Colon (tissue), 2 donors: ENCODE results near the gene ARMS2.

Experiments used
- FAIRE-seq: peaks from 2 replicates; lab custom pipeline; 2012; peaks lifted over from hg19 to GRCh38; lab: Jason Lieb, UNC
- donor health status: control.
- donor health status: control.

ARMS2 gene, protein sequence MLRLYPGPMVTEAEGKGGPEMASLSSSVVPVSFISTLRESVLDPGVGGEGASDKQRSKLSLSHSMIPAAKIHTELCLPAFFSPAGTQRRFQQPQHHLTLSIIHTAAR

DNA sequence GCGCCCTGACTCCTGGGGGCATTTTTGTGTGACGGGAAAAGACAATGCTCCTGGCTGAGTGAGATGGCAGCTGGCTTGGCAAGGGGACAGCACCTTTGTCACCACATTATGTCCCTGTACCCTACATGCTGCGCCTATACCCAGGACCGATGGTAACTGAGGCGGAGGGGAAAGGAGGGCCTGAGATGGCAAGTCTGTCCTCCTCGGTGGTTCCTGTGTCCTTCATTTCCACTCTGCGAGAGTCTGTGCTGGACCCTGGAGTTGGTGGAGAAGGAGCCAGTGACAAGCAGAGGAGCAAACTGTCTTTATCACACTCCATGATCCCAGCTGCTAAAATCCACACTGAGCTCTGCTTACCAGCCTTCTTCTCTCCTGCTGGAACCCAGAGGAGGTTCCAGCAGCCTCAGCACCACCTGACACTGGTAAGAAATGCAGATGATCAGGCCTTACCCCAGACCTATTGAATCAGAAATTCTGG is at the start of gene ARMS2:
TSS of gene ARMS2 (plus strand) at position 51 of the 478 bp plus-strand sequence. CDS start at position 126, 75 bp downstream.
- FAIRE-seq = no peak

DNA sequence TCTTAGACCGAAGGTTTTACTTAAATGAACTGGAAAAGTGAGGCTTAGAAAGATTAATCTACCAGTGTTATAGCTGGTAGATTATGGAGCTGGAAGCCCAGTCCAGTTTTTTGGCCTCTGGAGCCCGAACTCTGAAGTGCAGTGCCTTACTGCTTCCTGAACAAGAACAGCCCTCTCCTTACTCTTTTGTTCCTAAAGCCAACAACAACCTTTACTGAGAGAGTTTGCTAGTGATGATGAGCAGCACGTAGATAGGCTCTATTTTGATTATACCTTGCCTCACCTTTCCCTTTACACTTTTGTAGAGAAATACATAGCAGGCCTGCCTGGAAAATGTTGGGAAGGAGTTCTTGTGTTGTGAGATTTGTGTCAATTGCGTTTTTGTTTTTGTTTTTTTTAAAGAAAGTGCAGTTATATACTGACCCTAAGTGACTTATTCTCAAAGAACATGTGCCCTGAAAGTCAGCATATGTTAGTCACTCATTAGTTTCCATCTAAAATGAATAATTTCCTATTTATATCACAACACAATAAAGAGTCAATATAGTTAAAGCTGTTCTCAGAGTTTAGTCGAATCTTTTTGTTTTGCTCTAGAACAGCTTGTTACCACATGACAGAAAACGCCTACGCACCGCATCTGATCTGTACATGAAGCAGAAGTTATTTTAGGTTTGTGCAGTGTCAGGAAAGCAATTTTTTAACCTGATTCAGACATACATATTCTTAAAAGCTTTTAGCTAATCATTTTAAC is 46.9 kb upstream of the ARMS2 start:
- no peak for FAIRE-seq

DNA sequence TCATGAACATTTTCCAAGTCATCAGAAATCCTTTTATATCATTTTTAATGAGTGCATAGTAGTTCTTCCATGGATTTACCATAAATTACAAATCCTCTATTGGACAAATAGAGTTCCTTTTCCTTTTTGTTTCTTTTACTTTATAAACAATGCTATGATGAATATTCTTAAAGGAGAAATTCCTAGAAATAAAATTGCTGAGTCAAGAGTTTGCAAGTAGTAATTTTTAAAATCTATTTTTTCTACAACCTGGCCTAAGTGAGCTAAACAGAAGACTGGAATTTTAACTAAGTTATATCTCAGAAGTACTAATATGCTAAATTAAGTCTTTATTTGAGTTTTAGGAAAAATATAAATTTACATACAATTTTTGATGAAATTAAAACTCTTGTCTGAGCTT is 41.1 kb upstream of the ARMS2 start:
- FAIRE-seq = no peak

DNA sequence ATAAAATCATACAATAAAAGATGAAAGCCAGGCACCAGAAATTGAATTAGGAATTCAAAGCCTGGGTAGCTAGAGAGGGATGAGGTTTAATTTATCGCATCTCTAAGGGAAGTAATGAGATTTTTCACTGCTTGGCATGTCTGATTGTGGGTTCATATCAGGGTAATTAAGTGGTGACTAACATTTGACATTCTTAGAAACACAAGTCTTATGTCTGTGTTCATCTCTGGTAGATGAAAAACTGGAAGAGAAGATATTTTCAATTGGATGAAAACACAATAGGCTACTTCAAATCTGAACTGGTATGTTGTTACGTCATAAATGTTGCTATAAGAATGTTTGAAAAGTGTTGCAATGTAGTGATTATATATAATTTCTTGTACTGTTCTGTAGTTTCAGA is 36.8 kb upstream of the ARMS2 start:
- FAIRE-seq = peak; percentile 14

DNA sequence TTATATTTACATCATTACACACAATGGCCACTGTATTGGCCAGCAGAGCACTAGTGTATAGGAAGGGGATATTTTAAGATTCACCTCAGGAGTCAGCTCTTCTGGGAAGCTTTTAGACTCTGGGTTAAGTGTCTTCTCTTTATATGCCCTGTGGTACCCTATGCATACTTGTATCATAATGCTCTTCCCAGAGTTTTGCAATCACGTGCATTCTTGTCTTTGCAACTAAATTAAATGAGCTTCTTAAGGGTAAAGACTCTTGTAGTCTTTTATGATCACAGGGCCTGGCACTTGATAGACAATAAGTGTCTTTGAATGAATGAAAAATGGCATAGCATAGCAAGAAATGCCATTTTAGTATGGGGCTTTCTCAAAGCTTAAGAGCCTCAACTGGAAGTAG is 35.4 kb upstream of the ARMS2 start:
- FAIRE-seq = no peak

DNA sequence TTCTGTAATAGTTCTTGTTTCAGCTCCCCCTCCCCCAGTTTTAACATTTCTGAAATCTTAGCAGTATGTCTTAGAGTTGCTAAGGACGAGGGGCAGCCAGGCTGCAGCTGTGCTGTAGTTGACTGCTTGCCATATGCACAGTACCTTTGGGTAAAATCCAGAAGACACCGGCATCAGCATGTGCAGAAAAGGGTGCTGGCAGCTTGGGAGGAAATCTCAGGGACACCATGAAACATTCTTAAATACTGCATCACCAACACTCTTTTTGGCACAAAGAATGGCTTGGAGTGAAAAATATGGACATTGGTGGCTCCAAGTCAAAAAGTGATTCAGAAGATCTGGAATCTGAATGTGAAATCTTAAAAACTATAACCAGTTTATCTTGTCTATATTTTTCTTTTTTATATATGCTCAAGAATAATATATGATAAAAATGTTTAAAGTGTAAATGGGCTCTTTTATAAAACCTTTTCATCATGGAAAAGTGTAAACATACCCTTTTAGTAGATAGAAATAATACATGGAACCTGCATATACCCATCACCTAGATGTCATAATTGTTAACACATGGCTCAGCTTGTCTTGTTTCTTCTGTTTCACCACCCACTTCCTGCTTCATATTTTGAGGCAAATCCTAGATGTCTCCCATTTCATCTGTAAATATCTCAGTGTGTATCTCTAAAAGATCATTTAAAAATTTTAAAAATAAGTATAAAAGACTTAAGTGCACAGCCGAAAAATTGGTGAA is 34.4 kb upstream of the ARMS2 start:
- no peak for FAIRE-seq

DNA sequence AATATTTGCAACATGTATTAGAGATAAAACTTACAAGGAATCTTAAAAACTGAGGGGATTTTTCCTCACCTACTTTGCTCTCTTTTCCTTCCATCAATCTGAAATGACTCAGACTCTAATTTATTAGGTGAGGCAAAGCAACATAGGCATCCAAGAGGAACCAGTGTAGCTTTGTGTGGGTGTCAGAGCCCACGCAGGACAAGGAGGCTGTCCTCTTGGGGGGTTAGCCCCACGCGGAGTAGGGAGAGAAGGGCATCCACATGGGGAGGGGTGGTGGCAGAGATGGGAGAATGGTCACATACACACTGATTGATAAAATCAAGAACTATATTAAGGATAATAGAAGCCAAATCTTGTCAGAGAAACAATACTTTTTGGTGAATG is 33.8 kb upstream of the ARMS2 start:
- no peak for FAIRE-seq

DNA sequence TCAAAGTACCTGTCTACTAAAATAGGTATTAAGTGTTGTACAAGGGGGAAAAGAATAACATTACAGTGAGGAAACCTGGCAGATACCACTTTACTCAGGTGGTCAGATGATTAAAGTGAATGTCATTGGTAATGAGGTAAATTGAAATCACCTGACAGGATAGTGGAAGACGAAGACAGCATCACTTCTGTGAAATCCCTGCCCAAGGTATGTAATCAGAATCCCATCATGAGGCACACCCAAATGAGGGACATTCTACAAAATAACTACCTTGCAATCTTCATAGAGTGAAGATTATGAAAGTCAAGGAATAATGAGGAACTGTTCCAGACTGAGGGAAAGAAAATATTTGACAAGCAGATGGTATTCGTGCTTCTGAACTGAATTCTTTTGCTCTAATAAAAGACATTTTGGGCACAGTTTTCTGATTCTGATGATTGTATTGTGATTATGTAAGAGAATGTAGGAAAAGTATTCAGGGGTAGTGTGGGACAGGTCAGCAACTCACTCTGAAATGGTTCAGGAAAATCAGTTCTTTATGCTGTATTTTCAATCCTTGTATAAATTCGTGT is 33.3 kb upstream of the ARMS2 start:
- FAIRE-seq = no peak

DNA sequence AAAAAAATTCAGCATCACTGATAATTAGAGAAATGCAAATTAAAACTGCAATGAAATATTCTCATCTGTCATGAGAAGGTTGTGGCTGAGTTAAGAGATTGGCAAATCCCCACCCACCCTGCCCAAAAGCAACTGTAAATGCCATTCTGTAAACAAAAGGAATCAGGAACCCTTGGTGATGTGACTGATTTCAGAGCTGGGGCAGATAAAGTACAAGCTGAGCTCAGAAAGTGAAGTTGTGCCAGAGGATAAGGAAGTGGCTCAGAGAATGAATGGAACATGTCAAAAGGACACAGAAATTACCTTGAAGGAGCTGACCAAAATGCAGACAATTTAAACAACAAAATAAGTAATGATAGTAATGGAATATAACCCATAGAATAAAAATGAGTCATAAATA is 32.7 kb upstream of the ARMS2 start:
- FAIRE-seq = no peak

DNA sequence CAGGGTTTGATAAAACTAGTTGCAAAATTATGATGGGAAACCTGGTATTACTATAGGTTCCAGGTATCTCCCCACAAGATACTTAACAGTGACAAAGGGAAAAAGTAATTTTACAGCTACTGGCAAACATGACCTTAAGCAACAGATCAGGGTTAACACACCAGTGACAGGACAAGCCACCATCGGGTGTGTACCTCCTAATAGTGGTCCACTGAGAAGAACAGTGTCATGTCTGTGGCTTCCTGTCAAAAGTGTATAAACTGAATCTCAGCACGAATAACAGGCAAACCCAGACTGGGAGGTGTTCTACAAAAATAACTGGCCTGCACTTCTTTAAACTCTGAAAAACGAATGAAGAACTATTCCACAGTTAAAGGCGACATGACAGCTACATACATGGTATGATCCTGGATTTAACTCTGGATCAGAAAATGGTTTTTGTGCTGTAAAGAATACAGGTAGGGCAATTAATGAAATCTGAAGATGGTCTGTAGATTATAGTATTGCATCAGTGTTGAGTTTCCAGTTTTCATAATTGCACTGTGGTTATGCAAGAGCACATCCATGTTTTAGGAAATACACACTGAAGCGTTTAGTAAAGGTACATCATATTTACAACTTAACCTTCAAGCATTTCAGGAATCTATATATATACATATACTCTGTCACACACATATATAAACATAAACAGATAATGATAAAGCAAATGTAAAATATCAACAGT is 32.0 kb upstream of the ARMS2 start:
- no peak for FAIRE-seq

DNA sequence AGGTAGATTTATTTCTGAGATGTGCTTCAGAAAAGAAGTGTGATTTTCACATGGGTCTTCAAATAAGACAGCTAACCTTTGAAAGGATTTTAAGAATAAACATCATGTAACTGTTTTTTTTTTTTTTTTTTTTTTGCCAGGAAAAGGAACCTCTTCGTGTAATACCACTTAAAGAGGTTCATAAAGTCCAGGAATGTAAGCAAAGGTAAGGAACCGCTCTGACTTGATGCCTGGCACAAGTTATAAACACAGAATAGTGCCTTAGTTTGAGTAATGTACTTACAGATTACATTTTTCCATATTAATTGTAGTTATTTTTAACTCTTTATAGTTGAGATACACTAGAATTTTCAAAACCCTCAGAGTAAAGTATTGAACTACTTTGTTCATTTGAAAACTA is 30.4 kb upstream of the ARMS2 start:
- no peak for FAIRE-seq

DNA sequence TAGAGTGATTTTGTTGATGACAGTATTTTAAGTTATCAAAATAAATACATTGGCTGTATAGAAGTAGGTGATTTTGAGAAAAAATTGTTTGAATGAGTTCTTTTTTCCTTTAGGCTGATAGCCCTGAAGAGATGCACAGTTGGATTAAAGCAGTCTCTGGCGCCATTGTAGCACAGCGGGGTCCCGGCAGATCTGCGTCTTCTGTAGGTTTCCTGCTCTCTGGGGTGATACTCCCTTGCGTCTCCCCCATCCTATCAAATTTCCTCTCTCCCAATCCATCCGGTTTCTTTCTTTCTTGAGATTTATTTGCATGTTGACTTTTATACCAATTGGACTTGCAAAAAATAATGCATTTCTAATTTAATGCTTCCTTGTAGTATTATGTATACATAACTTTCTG is 27.6 kb upstream of the ARMS2 start:
- no peak for FAIRE-seq

DNA sequence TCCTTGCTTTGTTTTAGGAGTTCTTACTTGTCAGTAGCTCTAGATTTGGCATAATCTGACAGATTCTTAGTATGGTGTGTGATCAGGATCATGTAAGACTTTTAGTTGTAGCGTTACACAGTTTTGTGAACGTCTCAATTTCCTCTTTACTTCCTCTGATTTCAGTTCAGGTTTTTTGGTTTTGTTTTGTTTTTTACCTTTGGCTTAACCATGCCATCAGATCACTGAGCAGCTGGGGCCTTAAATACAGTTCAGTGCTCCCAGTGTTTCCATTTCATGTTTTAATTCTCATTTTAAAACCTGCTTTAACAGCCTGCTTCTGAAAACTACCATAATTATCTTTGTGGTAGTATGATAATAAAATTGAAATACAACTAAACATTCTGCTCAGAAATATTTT is 27.2 kb upstream of the ARMS2 start:
- no peak for FAIRE-seq

DNA sequence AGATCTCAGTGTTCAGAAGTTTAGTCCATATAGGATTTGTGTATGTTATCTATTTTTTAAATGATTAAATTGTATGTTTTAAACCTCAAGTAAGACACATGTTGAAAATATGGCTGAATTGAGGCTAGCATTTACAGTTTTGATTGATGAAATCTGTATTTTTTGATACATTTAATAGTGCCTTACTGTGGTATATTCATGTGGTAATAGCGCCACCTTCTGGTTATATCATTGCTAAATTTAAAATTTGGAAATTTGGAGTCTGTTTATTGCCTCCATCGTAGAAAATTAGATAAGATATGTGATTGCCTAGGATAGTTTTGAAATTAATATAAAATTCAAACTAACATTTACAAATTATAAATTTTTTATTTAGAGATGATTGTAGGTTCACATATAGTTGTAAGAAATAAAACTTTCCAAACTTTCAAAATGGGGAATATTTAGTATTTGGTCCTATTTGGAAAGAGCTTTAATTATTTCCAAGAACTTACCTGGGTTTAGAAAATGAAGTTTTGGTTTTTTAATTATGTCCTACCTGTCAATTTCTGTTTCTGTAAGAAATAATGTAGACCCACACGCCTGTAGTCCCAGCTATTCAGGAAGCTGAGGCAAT is 19.1 kb upstream of the ARMS2 start:
- FAIRE-seq = peak; percentile 87

DNA sequence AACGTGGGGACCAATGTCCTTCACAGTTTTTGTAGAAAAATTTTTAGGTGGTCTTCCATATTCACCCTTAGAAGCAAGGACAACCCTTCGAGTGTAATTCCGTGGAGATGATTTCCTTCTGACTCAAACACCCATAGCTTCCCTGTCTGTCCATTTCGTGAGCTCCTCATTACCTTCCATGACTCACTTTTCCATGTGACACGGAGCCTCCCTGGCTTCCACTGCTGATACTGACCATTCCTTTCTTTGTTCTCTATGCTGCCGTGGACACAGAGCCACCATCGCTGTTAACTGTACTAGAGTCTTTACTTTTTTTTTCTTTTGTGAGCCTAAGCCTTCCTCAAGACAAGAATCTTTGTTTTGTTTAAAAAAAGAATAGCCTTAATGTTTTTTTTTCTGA is 12.5 kb upstream of the ARMS2 start:
- no peak for FAIRE-seq

DNA sequence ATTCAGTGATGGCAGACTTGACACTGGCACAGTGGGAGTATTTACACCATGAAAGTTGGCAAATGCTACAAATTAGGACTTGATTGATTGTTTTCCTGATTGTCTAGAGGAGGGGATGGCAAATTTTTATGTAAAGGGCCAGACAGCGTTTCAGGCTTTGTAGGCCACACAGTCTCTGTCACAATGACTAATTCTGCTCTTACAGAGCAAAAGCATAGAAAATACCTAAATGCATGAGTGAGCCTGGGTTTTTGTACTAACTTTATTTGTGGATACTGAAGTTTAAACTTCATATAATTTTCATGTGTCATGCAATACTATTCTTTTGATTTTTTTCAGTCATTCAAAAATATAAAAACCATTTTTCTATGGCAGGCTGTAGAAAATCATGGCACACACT is 9.0 kb upstream of the ARMS2 start:
- FAIRE-seq = no peak

DNA sequence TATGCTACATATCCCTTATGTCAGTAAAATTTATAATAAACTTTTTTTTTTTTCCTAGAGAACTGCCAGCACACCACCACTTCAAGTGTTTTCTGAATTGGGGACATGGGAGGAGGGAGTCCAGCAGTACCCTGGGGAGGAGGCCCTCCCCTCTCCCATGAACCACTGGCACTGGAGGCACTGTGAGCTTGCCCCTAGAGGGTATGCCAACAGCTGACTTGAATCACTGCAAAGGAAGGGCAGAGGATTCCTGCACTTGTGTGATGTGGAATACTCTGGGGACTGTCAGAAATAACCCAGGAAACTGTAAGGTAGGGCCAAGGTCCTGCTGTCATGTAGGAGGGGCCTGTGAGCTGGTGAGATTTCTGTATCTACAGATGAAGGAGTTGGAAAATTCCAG is 8.5 kb upstream of the ARMS2 start:
- FAIRE-seq = no peak

DNA sequence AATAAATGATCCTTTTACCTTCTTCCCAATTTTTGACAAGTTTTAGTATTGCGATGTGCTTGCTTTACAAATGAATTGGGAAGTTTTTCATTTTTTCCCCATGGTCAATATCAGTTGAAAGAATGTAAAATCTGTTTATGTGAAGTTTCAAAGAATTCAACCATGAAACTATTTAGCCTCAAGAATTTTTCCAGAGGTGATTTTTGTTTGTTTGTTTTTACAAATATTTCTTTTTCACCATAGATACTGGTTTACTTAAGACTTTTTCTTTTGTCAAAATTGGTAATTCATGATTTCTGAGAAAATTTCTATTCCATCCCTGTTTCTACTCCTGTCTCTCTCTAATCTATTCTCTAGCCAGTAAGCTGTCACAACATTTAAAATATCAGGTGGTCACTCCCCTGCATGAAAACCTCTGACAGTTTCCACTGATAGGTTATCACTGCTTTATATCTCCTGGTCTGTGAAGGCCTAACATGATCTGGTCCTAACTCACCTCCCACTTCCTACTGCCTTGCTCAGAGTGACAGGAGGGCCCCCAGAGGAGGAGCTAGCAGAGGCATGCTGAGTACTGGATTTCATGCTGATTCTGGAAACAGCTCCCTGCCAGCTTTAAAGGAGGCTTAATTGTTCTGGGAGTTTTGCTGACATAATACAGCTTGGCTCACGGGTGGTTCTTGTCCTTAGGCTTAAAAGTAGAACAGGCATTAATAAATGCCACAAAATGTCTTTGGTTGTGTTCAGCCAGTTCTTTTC is 7.6 kb upstream of the ARMS2 start:
- no peak for FAIRE-seq

DNA sequence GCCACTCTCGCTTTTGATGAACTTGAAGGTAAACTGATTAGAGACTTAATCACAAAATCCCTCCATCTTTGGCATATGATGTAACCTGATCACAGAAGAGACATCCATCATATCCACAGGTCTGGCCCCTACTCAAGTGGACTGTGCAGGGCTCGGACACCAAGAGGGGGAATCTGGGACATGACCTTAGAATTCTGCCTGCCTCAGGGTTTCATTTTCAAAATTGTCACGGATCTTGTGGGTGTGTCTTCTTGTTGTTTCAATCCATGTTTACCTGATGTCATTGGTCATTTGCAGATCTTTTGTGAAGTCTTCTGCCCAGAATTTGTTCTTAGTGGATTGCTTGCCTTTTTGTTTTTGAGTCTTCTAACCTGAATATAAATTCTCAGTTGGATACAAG is 5.9 kb upstream of the ARMS2 start:
- no peak for FAIRE-seq

DNA sequence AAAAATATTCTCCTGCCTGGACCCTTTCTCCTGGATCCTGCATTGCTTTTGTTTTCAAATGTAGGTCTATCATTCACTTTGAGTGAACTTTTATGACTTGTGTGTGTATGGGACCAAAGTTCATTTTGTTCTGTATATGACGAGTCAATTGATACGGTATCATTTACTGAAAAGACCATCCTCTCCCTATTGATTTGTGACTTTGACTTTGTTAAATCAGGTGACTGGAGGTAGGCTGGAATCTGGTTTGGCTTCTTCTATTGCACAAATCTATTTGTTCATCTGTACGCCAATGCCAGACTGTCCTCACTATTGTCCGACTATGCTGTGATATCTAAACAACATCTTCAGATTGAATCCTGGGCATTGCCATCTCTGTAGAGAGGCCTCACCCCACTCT is 5.3 kb upstream of the ARMS2 start:
- FAIRE-seq = no peak

DNA sequence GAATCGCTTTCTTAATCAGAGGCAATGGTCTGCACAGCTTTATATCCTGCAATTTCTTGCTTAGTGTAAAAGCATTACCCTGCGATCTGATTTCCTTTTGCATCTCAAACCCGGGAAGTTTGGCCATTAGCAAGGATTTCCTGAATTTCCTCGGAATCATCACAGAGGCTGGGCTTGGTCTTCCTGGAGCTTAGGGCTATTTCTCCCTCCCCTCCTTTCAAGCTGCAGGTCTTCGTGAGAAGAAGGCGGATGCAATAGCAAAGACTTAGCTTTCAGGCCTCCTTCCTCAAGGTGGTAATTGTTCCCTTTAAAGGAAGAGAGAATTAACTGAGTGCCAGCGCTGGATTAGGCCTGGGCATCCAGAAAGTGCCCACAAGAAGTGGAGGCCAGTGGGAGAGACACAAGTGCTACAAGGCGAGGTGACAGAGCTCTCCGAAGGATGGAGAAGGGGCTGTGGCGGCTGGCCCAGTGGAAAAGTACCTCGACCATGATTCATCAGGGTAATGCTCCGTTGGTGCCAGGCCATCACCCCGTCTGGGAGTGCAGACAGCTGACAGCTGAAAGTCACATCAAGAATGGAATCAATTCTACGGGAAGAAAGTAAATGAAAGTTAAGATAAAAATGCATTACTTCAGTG is 4.0 kb upstream of the ARMS2 start:
- no peak for FAIRE-seq
